GOT3 (cell line): ENCODE data around the gene CCDC12.
"Not testable (repeated sequence)": the region's sequence is repeated elsewhere in the genome, so short reads cannot be mapped to it uniquely, and the experiment has no call there.

ENCODE experiments used
- DNase-seq: peaks from one replicate; lab custom pipeline; 2025; ENCODE audit warnings: mixed read lengths; lab: John Stamatoyannopoulos, UW

Gene CCDC12

DNA sequence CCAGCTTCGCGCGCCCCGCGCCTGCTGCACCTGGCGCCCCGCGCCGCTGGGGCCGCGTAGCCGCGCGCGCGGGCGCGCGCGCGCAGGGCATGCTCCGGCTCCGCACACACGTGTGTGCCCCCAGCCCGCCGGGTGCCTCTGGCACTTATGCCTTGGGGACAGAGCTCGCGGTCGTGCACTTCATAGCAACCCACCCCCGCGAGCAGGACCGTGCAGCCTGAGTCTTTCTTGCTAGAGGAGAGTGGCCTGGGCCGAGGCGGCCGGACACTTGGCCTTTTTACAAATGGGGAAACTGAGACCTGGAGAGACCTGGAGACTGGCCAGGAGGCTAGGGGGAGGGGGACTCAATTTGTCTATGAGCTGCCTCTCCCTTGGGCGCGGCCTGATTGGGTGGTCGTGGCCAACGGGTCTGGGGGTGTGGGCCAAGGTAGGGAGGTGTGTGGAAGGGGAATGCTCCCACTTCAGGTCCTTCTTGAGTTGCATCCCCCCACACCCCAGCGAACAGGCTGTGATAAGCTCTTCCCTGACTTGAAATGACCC, 3.5 kb upstream of the CCDC12 start:
- DNase-seq = no peak

- peak; percentile 54 for DNase-seq
Measured at GRCh38 chr3:46978985-46979944, 2.7 kb upstream of the CCDC12 start, which contains the start of gene NBEAL2. TSS of gene NBEAL2 (plus strand) at chr3:46979666. CDS start at chr3:46979862, 196 bp downstream.

- no peak for DNase-seq
Measured at GRCh38 chr3:46978381-46978780, 1.8 kb upstream of the CCDC12 start.

- DNase-seq = no peak
Measured at GRCh38 chr3:46977811-46978195, 1.3 kb upstream of the CCDC12 start.

- DNase-seq = no peak
Measured at GRCh38 chr3:46974421-46975171, 1.9 kb downstream of the CCDC12 start.

- no peak for DNase-seq
Measured at GRCh38 chr3:46972396-46972795, 4.1 kb downstream of the CCDC12 start.

DNA sequence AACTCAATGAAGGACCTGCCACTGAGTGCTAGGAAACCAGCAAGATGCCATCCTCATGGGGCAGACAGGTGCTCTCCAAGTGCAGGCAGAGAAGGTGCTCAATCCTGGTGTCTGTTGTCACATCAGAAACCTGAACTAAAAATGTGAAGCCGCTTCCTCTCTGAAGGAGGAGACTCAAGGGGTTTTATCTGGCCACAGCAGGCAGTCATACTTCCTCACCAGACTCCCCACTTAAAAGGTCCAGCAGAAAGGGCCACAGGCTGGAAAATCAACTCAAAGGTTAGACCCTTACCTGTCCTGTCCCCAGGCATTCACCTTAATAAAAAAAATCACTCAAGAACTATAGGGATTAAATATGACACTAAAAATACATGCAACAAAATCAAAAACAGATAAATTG, 4.8 kb downstream of the CCDC12 start:
- DNase-seq = no peak

DNA sequence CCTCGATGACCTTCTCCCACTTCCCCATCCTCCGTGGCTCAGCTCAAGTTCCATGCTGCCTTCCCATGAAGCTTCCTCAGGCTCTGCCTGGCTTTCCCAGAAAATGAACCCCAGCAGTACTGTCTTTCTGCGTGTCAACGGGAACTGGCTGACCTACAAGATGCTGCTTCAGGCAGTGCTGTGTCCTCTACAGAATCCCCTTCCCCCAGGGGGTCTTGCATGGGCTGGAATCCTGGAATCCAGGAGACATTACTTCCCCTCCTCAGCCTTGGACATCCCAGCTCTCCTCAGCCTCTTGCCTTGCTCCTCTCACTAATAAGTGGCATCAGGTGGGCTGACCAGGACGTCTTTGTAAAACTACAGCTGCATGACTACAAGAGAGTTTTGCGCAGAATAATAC, 5.4 kb downstream of the CCDC12 start:
- no peak for DNase-seq

GRCh38 chr3:46970391-46971091, 6.0 kb downstream of the CCDC12 start:
- DNase-seq = no peak

- DNase-seq = no peak
Measured at GRCh38 chr3:46968783-46969428, 7.6 kb downstream of the CCDC12 start.

GRCh38 chr3:46966811-46967210, 9.7 kb downstream of the CCDC12 start:
- DNase-seq = no peak

GRCh38 chr3:46965151-46965550, 11.4 kb downstream of the CCDC12 start:
- no peak for DNase-seq

DNA sequence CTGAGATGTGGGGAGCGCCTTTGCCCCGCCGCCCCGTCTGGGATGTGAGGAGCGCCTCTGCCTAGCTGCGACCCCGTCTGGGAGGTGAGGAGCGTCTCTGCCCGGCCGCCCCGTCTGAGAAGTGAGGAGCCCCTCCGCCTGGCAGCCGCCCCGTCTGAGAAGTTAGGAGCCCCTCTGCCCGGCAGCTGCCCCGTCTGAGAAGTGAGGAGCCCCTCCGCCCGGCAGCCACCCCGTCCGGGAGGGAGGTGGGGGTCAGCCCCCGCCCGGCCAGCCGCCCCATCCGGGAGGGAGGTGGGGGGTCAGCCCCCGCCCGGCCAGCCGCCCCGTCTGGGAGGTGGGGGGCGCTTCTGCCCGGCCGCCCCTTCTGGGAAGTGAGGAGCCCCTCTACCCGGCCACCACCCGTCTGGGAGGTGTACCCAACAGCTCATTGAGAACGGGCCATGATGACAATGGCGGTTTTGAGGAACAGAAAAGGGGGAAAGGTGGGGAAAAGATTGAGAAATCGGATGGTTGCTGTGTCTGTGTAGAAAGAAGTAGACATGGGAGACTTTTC, 12.4 kb downstream of the CCDC12 start:
- DNase-seq = not testable (repeated sequence)

DNA sequence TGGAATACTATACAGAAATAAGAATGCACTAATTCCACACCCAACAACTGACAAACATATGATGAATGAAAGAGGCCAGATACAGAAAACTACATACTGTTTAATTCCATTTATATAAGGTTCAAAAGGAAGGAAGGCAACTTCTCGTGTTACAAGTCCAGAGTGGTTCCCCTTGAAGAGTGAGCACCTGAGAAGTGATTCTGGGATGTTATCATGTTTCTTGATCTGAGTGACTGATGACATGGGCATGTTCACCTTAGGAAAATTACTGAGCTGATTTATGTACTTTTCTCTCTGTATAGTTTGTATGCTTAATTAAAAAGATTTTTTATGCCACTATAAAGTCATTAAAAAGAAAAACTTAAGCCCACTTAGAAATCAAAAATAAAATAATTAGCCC, 13.6 kb downstream of the CCDC12 start:
- DNase-seq = no peak

DNA sequence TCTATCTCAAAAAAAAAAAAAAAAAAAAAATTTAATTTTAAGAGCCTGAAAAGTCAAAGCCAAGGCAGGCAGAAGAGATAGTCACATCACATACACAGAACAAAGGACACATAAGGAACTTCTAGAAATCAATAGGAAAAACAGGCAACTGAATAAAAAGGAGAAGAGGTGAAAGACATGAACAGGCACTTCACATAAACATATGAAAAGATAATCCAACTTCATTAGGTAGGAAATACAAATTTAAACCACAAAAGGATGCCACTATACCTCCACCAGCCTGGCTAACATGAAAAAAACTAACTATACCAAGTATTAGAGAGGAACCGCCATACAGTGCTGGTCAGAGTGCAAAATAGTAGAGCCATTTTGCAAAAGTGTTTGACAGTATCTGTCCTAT, 14.1 kb downstream of the CCDC12 start:
- DNase-seq = no peak

DNA sequence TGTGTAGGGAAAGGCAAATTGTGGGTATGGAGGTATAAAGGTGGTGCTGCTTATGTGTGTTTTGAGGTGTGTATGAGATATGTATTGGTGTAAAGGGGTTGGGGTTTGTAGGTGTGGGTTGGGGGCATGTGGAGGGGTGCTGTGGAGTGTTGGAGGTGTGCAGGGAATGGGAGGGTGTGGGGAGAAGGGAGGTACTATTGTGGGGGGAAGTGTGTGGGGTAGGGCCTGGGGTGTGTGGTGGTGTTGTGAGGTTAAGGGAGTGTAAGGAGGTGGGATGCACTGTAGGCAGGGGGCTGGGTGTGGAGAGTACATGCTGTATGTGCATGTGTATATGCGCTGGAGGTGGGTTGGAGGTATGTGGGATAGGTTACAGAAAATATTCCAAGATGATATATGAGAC, 15.7 kb downstream of the CCDC12 start:
- no peak for DNase-seq

- DNase-seq = no peak
Measured at GRCh38 chr3:46960081-46960701, 16.4 kb downstream of the CCDC12 start.

GRCh38 chr3:46959161-46959511, 17.4 kb downstream of the CCDC12 start:
- no peak for DNase-seq

- DNase-seq = no peak
Measured at GRCh38 chr3:46958467-46959160, 17.9 kb downstream of the CCDC12 start.

DNA sequence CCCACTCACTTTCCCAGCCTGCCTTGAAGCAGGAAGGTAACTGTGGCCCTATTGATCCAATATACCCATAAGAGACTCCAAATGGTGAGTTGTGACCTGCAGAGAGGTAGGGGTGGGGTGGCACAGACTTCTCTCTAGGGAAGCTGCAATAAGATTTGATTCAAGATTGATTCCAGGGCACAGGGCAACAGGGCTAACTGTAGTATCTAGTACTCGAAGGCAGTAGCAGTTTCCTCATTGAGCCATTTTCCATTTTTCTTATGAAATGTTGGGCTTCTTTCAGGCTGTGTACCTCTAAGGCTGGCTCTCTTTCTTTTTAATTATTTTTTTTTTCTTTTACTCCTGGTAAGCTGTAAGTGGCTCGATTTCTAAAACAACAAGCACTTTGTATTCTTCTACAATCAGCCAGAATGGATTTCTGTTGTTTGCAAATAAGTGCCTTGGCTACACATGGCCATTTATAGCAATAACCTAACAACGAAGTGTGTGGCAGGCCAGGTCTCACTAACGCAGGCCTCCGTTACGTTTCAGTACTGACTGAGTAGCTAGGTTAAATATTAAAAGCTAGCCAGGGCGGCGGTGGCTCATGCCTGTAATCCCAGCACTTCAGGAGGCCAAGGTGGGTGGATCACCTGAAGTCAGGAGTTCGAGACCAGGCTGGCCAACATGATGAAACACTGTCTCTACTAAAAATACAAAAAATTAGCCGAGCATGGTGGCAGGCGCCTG, 19.3 kb downstream of the CCDC12 start:
- DNase-seq = no peak
